HUDEP-2 (cell line): ENCODE measurements around the gene DNAJC15.

Experiments
- DNase-seq, 76 experiments: peaks; one replicate each; lab custom pipeline; 2025; ENCODE audit not compliant: unreplicated experiment in 76 of 76; lab: John Stamatoyannopoulos, UW

DNAJC15 gene

GRCh38 chr13:43145534-43146196, 122.3 kb downstream of the DNAJC15 start:
- DNase-seq: no peak

- no peak for DNase-seq
Observed at GRCh38 chr13:43146400-43146799, 123.0 kb downstream of the DNAJC15 start.

GRCh38 chr13:43150369-43151207, 127.2 kb downstream of the DNAJC15 start:
- DNase-seq: no peak

GRCh38 chr13:43153436-43154090, 130.2 kb downstream of the DNAJC15 start:
- no peak for DNase-seq

DNA sequence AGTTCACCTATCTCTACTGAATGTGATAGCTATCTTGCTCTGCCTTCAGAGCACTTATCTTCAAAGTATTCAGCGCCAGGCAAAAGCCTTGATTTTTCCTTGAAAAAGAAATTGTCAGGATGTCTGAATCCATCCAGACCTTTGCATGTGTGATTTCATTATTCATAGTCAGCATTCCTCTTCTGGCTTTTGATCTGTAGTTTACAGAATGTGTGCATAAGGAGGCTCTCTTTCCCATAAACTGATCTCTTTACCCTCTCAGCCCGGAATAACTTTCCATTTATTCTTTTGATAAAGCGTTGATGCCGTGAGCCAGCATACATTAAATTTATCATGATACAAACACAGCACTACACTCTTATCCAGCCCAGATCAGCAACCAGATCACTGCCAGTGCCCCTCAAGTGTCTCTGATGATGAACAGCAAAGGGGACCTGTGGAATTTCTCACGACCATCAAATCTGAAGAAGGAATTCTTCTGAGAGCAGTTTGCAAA, 130.8 kb downstream of the DNAJC15 start:
- DNase-seq: no peak

DNA sequence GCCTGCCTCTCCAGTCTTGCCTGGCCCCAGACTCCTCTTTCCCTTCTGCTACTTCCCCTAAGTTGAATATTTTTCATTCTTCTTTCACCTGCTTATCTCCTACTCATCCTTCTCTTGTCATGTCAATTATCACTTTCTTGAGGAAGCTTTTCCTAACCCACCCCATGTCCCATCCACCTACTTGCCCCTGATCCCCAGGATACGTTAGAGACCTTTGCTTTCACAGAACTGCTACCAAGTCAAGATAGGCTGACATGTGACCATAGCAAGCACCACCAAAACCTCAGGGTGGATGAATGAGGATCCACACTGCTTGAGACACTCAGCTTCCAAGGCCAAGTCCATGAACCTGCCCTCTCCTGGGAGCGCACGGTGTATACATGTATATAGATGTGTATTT, 131.5 kb downstream of the DNAJC15 start:
- no peak for DNase-seq

GRCh38 chr13:43156916-43157315, 133.5 kb downstream of the DNAJC15 start:
- no peak for DNase-seq

- no peak for DNase-seq
Observed at GRCh38 chr13:43157796-43158195, 134.4 kb downstream of the DNAJC15 start.

DNA sequence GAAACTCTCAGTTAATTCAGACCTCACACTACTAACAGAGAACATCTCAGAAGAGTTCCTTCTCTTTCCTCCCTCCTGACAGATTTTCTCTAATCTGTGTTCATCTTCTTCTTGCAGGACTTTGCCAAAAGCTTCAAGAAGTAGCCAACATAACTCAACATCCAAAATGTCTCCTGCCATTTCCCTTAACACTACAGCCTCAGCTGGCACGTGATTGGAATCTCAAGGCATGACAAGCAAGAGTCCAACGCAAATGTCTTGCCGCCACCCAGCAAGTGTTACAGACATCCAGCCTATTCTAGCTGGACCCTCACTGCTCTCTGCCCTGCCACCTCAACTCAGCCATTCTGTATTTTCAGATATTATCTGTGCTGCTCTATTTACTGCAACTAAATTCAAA, 135.1 kb downstream of the DNAJC15 start:
- no peak for DNase-seq

GRCh38 chr13:43159026-43159461, 135.7 kb downstream of the DNAJC15 start:
- DNase-seq: no peak
